NB4 (cell line): ENCODE results near the gene FAM20A.
A peak's percentile ranks its signal among the peaks of the same experiment; 100 is the strongest.

Experiments used
- DNase-seq: peaks from one replicate; pipeline ENCODE4 v3.0.0; 2010; ENCODE audit warnings: low read depth
- H3K4me3 ChIP-seq: one replicate; pipeline ENCODE4 v1.5.1; 2011; ENCODE audit warnings: mild to moderate bottlenecking, low read depth, low read length, moderate library complexity
- CTCF ChIP-seq: IDR thresholded peaks from one replicate; pipeline ENCODE4 v1.5.1; 2012; ENCODE audit warnings: low read depth, low read length
- MAX ChIP-seq: IDR thresholded peaks from 2 replicates; pipeline ENCODE4 v1.6.1; 2011; ENCODE audit warnings: low read depth, low read length
- MYC ChIP-seq: IDR thresholded peaks from 2 replicates; pipeline ENCODE4 v1.6.1; 2011; ENCODE audit warnings: low read depth, low read length
- POLR2A ChIP-seq: IDR thresholded peaks from 2 replicates; pipeline ENCODE4 v1.6.1; 2011; ENCODE audit warnings: mild to moderate bottlenecking; ENCODE audit not compliant: insufficient read length; ENCODE audit errors: extremely low read depth

Gene FAM20A

GRCh38 chr17:68613739-68614298, 12.7 kb upstream of the FAM20A start:
- DNase-seq: peak; percentile 75
- TF ChIP-seq CTCF (peak; percentile 77), MAX (no peak)
- H3K4me3 ChIP-seq: no peak overlapping the region

GRCh38 chr17:68612923-68613292, 11.7 kb upstream of the FAM20A start:
- no peak overlapping the region for H3K4me3 ChIP-seq
- TF ChIP-seq POLR2A: no peak
- no peak for DNase-seq

GRCh38 chr17:68612209-68612922, 11.2 kb upstream of the FAM20A start:
- H3K4me3 ChIP-seq: no peak overlapping the region

GRCh38 chr17:68611353-68612208, 10.4 kb upstream of the FAM20A start:
- no peak overlapping the region for H3K4me3 ChIP-seq
- no peak for DNase-seq
- TF ChIP-seq MYC (no peak), POLR2A (no peak), MAX (no peak), CTCF (no peak)

More at GRCh38 chr17:68612209-68612922, 11.2 kb upstream of the FAM20A start:
- no peak for TF ChIP-seq MYC
- TF ChIP-seq MAX: no peak
- no peak for TF ChIP-seq POLR2A
- no peak for TF ChIP-seq CTCF
- no peak for DNase-seq

- DNase-seq: no peak
- no peak overlapping the region for H3K4me3 ChIP-seq
- no peak for TF ChIP-seq CTCF
- TF ChIP-seq POLR2A: no peak
- no peak for TF ChIP-seq MYC
- no peak for TF ChIP-seq MAX
Observed at GRCh38 chr17:68610554-68610953, 9.4 kb upstream of the FAM20A start.

- TF ChIP-seq POLR2A (no peak), MAX (no peak), CTCF (no peak), MYC (no peak)
- no peak overlapping the region for H3K4me3 ChIP-seq
- DNase-seq: no peak
Observed at GRCh38 chr17:68608515-68609130, 7.5 kb upstream of the FAM20A start.
